Heart left ventricle (tissue), 16 donors: ENCODE results near the gene HYAL1. TPM values are rescaled to one million over a fixed set of nuclear protein-coding genes. Genes with fewer than 3 reads are reported as not detected.
A peak's percentile ranks its signal among the peaks of the same experiment; 100 is the strongest.

Experiments used
- ATAC-seq, 4 donors: fragments of 200-7000 bp; cut with Tn5 transposase; one replicate each; pipeline ENCODE4 v1.9.1; 2020 to 2022; ENCODE audit warnings: moderate library complexity in 4 of 4, mild to moderate bottlenecking in 3 of 4, moderate number of reproducible peaks in 1 of 4
- DNase-seq, 5 donors: peaks; one replicate each; pipeline ENCODE4 v3.0.0-alpha.2; 2020
- H3K27ac ChIP-seq, 12 donors: fragments of 200-600 bp; sonication (generic) in 4 of 12; one replicate each; pipeline versions ENCODE4 v1.5.0 to v1.8.0; 2016 to 2022; ENCODE audit warnings: mild to moderate bottlenecking in 2 of 12
- H3K27me3 ChIP-seq, 9 donors: fragments of 200-600 bp; sonication (generic) in 2 of 9; one replicate each; pipeline versions ENCODE4 v1.5.1 to v1.8.0; 2016 to 2022; ENCODE audit warnings: mild to moderate bottlenecking in 3 of 9
- H3K36me3 ChIP-seq, 9 donors: fragments of 200-600 bp; sonication (generic) in 2 of 9; one replicate each; pipeline versions ENCODE4 v1.5.0 to v1.8.0; 2018 to 2022; ENCODE audit warnings: mild to moderate bottlenecking in 2 of 9
- H3K4me1 ChIP-seq, 12 donors: fragments of 200-600 bp; sonication (generic) in 4 of 12; one replicate each; pipeline versions ENCODE4 v1.5.0 to v1.8.0; 2016 to 2022; ENCODE audit warnings: mild to moderate bottlenecking in 3 of 12
- H3K4me3 ChIP-seq, 12 donors: fragments of 200-600 bp; sonication (generic) in 4 of 12; one replicate each; pipeline versions ENCODE4 v1.5.0 to v1.8.0; 2017 to 2022; ENCODE audit warnings: mild to moderate bottlenecking in 9 of 12, moderate library complexity in 4 of 12
- H3K9me3 ChIP-seq, 12 donors: fragments of 200-600 bp; sonication (generic) in 4 of 12; one replicate each; pipeline versions ENCODE4 v1.5.0 to v1.8.0; 2016 to 2022; ENCODE audit warnings: mild to moderate bottlenecking in 1 of 12
- CTCF ChIP-seq, 12 donors: fragments of 200-600 bp; sonication (generic) in 4 of 12; IDR thresholded peaks; one replicate each; pipeline versions ENCODE4 v1.5.0 to v1.8.0; 2018 to 2022; ENCODE audit warnings: antibody characterized with exemption in 12 of 12, mild to moderate bottlenecking in 5 of 12
- POLR2A ChIP-seq, 2 donors: fragments of 450-650 bp; IDR thresholded peaks; one replicate each; pipeline ENCODE4 v1.6.1; 2017; ENCODE audit warnings: antibody characterized with exemption in 2 of 2, mild to moderate bottlenecking in 2 of 2, moderate library complexity in 2 of 2
- WGBS, 4 donors: extraction: QIAGEN DNeasy Blood & Tissue Kit in 2 of 4; methylation state at CpG; one replicate each; pipeline versions ENCODE4 v1.1.5 to v1.1.7; 2013 to 2018; 5-methylcytosine and 5-hydroxymethylcytosine counted together
- intact Hi-C, 10 donors: fragments of 100-400 bp; cut with DNase I; formaldehyde crosslinking; loops; one replicate each; pipeline versions ENCODE4 v1.11.1 to v1.14.2; 2022
- polyA plus RNA-seq, 2 donors: library from polyadenylated mRNA; stranded (reverse); fragments of 200-250 nt; gene quantifications; one replicate each; pipeline ENCODE4 v1.2.3, GENCODE V29; 2013
- total RNA-seq, 9 donors: library from RNA; depleted of rRNA in 2 of 9; stranded (reverse); fragments of >200 nt in 2 of 9; fragmentation: NEBNext Ultra II Directional in 3 of 9; extraction: Animal tissue kit (Norgen Biotek cat#: 25700) in 3 of 9; gene quantifications; one replicate each; pipeline versions ENCODE4 v1.1.0 to v1.2.4, GENCODE V29; 2016 to 2023
- donor health status: ischemic (EF 13 %, LVEDD 7.1; RV severe dilation, severe dysfunction).
- donor health status: healthy with polysubstance abuse.
- donor health status: DM: no; HTN: yes; CAD: no.
- donor health status: DM: no; HTN: no; CAD: no.
- donor health status: ischemic (EF 25% LVEDD 6.9; RV normal size, moderate dysfunction).
- donor health status: ischemic (EF 25% LVEDD 5.7; RV mildly dilated, moderate dysfunction).
- donor health status: healthy.
- donor health status: DM: yes; HTN: yes; CAD: no.
- donor health status: ischemic (EF 35%, LVEDD 5.7; RV mildly dilated, moderate dysfunction).
- donor health status: nonischemic (EF 11% LVEDD 7.7; RV severe dilation, severe dysfunction).
- donor health status: DM: yes; HTN: yes; CAD: no.
- donor health status: PGD.
- donor health status: ischemic (EF 29% LVEDD 5.4; RV normal size, mild dysfunction).
- donor health status: nonischemic (EF 23%, LVEDD 6.1; RV moderate dilation, normal function).

The HYAL1 gene
- total and polyA plus RNA-seq, 11 donors, result 36.9 to 99.7 (median 57.8) TPM

- Histone ChIP-seq H3K4me1 (peaks cover 0 to 41% (median 14%) of the 10 kb centered on the region in 12 donors), H3K27me3 (peaks cover 0 to 27% (median 5%) of the 10 kb centered on the region in 9 donors), H3K9me3 (no peaks in the 10 kb centered on the region), H3K4me3 (peak overlapping the region in 11 of 12 donors; percentile 9 to 53 (median 43)), H3K27ac (peak overlapping the region; percentile 36 to 94 (median 84)), H3K36me3 (no peaks in the 10 kb centered on the region)
- TF ChIP-seq POLR2A (IDR thresholded peaks at IDR 0.05), result no peak
- no peak for TF ChIP-seq CTCF (IDR thresholded peaks at IDR 0.05)
- intact Hi-C loops, result loop anchor here in 4 of 10 donors (10.0 kb wide), 2 partner anchors 45 to 155 kb away; partner anchors contain the start of genes HYAL2 (in 2 of the 4) and TUSC2 (in 2 of the 4)
- ATAC-seq (peak; percentile 18 to 55 (median 21)), DNase-seq (no peak)
- 57 to 70% (median 63%) methylated on average over 8 of the region's 8 CpGs for WGBS, 4 donors
Measured at GRCh38 chr3:50279255-50280016, 23.9 kb downstream of the HYAL1 start.

- ATAC-seq (peak; percentile 85 to 94 (median 88)), DNase-seq (peak in 4 of 5 donors; percentile 71 to 85 (median 78))
- peaks cover 0 to 32% (median 6%) of the 10 kb centered on the region in 9 donors for H3K27me3 ChIP-seq
- intact Hi-C loops, result loop anchor here in 4 of 10 donors (10.0 kb wide), 2 partner anchors 46 to 154 kb away; partner anchors contain the start of genes HYAL2 (in 2 of the 4) and TUSC2 (in 2 of the 4)
- peak within 1 kb of the TSS in 11 of 12 donors; percentile 9 to 53 (median 43) for H3K4me3 ChIP-seq
- WGBS, 4 donors, result 15 to 63% (median 31%) methylated on average over 1 to 2 of the region's 2 CpGs
- H3K9me3 ChIP-seq, result no peaks in the 10 kb centered on the region
- H3K27ac ChIP-seq, result peak within 1 kb of the TSS; percentile 36 to 94 (median 84)
- no peaks in the 10 kb centered on the region for H3K36me3 ChIP-seq
- H3K4me1 ChIP-seq, result peaks cover 0 to 47% (median 17%) of the 10 kb centered on the region in 12 donors
- TF ChIP-seq CTCF (IDR thresholded peaks at IDR 0.05), result no peak
- TF ChIP-seq POLR2A (IDR thresholded peaks at IDR 0.05), result peak in 1 of 2 donors; percentile 23
Measured at GRCh38 chr3:50278880-50279224, 24.5 kb downstream of the HYAL1 start, which contains the start of gene LSMEM2. Gene LSMEM2, plus strand, starts transcription at chr3:50279087. Its CDS starts 27 bp downstream, at chr3:50279114.

GRCh38 chr3:50278123-50278879 is 25.1 kb downstream of the HYAL1 start:
- intact Hi-C loops, result loop anchor here in 4 of 10 donors (10.0 kb wide), 2 partner anchors 46 to 154 kb away; partner anchors contain the start of genes HYAL2 (in 2 of the 4) and TUSC2 (in 2 of the 4)

More at GRCh38 chr3:50278123-50278879, 25.1 kb downstream of the HYAL1 start:
- DNase-seq (no peak), ATAC-seq (peak in 3 of 4 donors; percentile 4 to 16 (median 4))
- Histone ChIP-seq H3K36me3 (no peaks in the 10 kb centered on the region), H3K9me3 (no peaks in the 10 kb centered on the region), H3K27me3 (peaks cover 0 to 38% (median 6%) of the 10 kb centered on the region in 9 donors), H3K4me1 (peaks cover 0 to 52% (median 21%) of the 10 kb centered on the region in 12 donors), H3K4me3 (no peak overlapping the region), H3K27ac (peak overlapping the region; percentile 36 to 94 (median 84))
- WGBS, 4 donors, result 79 to 85% (median 81%) methylated on average over 3 to 4 of the region's 4 CpGs
- TF ChIP-seq CTCF (IDR thresholded peaks at IDR 0.05) (no peak), POLR2A (IDR thresholded peaks at IDR 0.05) (no peak)
